ENCODE results near the gene PIR.

The PIR gene

GRCh38 chrX:15382813-15383212 is 110.3 kb downstream of the PIR start:
- 0 out of 2 replicates have a peak, but pooled peaks have one; percentile 7 for TF ChIP-seq CTCF (IDR thresholded peaks at IDR 0.05; ENCODE audit: control insufficient read depth, extremely low read depth, insufficient read depth)
- DNase-seq (ENCODE audit: low read depth) = no peak
- no peak overlapping the region for H3K4me3 ChIP-seq (ENCODE audit: low read depth, low read length)

- no peak overlapping the region for H3K4me3 ChIP-seq (ENCODE audit: low read depth, low read length)
- no peak for DNase-seq (ENCODE audit: low read depth)
- TF ChIP-seq CTCF (IDR thresholded peaks at IDR 0.05; ENCODE audit: control insufficient read depth, extremely low read depth, insufficient read depth) = no peak
Measured at GRCh38 chrX:15376956-15377355, 116.2 kb downstream of the PIR start.

- no peak for TF ChIP-seq CTCF (IDR thresholded peaks at IDR 0.05; ENCODE audit: control insufficient read depth, extremely low read depth, insufficient read depth)
- no peak for DNase-seq (ENCODE audit: low read depth)
- no peak overlapping the region for H3K4me3 ChIP-seq (ENCODE audit: low read depth, low read length)
Measured at GRCh38 chrX:15373976-15374375, 119.2 kb downstream of the PIR start.

GRCh38 chrX:15366506-15367352 is 126.4 kb downstream of the PIR start:
- no peak overlapping the region for H3K4me3 ChIP-seq (ENCODE audit: low read depth, low read length)
- no peak for DNase-seq (ENCODE audit: low read depth)
- TF ChIP-seq CTCF (IDR thresholded peaks at IDR 0.05; ENCODE audit: control insufficient read depth, extremely low read depth, insufficient read depth) = no peak

- no peak for DNase-seq (ENCODE audit: low read depth)
- no peak for TF ChIP-seq CTCF (IDR thresholded peaks at IDR 0.05; ENCODE audit: control insufficient read depth, extremely low read depth, insufficient read depth)
- H3K4me3 ChIP-seq (ENCODE audit: low read depth, low read length) = no peak overlapping the region
Measured at GRCh38 chrX:15359701-15360100, 133.4 kb downstream of the PIR start.

- DNase-seq (ENCODE audit: low read depth) = no peak
- no peak overlapping the region for H3K4me3 ChIP-seq (ENCODE audit: low read depth, low read length)
- TF ChIP-seq CTCF (IDR thresholded peaks at IDR 0.05; ENCODE audit: control insufficient read depth, extremely low read depth, insufficient read depth) = no peak
Measured at GRCh38 chrX:15358533-15358932, 134.6 kb downstream of the PIR start.

- no peak for TF ChIP-seq CTCF (IDR thresholded peaks at IDR 0.05; ENCODE audit: control insufficient read depth, extremely low read depth, insufficient read depth)
- no peak for DNase-seq (ENCODE audit: low read depth)
- H3K4me3 ChIP-seq (ENCODE audit: low read depth, low read length) = no peak overlapping the region
Measured at GRCh38 chrX:15356444-15356843, 136.7 kb downstream of the PIR start.

All from LNCaP clone FGC (cell line).